G401.6 (cell line): ENCODE results near the gene KPNB1.

Source experiments
- FAIRE-seq: peaks from 2 replicates; lab custom pipeline; 2012; peaks lifted over from hg19 to GRCh38; lab: Jason Lieb, UNC

The KPNB1 gene

DNA sequence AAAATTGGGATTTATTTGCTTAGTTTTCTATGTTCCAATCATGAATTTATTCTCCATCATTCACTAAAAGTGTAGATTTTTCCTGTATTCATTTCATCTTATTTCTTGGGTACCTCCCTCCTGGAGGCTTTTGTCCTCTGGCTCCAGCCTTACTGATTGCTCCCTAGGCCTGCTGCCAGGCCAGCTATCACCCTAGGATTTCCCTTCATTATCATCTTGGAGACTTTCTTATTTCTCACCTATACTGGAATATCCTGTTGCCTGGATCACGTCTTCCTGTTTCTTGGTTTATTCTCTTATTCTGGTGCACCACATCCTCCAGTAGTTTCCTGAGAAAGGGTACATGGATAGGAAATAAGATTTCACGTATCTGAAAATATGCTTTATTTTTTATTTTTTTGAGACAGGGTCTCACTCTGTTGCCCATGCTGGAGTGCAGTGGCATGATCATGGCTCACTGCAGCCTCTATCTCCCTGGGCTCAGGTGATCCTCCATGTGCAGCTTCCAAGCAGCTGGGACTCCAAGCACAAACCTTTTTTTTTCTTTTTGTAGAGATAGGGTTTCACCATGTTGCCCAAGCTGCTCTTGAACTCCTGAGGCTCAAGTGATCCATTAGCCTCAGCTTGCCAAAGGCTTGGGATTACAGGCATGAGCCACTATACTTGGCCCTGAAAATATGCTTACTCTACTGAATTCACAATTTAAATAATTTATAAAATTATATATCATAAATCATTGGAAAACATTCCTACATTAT, 13.3 kb upstream of the KPNB1 start:
- FAIRE-seq: no peak

DNA sequence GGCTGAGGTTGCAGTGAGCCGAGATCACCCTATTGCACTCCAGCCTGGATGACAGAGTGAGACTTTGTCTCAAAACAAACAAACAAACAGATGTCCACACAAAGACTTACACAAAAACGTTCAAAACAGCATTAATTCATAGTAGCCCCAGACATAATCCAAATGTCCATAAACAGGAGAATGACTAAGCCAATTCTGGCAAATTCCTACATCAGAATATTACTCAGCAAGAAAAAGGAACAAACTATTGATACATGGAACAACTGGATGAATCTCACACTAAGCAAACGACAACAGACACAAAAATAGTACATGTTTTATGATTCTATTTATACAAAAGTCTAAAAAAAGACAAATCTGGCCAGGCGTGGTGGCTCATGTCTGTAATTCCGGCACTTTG, 10.8 kb upstream of the KPNB1 start:
- FAIRE-seq: no peak

DNA sequence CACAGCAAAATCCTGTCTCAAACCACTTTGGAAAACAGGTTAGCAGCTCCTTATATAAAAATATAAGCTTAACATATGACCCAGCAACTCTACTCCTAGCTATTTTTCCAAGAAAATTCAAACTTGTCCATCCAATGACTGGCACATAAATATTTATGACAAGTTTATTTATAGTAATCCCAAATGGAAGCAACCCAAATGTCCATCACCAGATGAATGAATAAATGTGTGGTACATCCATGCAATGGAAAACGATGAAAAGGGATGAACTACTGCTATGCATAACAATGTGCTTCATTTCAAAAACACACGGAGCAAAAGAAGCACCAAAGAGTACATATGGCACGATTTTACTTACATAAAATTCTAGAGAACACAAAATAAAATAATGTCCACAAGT, 9.6 kb upstream of the KPNB1 start:
- no peak for FAIRE-seq

DNA sequence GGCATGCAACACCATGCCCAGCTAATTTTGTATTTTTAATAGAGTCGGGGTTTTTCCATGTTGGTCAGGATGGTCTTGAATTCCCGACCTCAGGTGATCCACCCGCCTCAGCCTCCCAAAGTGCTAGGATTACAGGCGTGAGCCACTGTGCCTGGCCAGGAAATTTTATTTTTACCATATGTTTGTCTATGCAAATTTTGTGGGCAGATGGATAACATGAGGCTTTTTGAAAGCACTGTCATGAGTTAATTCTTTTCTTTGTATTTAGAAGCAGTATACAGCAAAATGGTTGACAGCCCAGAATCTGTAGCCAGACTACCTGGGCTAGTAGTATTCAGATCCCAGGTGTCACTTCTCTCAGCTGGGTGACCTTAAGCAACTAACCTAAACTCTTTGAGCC, 8.5 kb upstream of the KPNB1 start:
- no peak for FAIRE-seq

DNA sequence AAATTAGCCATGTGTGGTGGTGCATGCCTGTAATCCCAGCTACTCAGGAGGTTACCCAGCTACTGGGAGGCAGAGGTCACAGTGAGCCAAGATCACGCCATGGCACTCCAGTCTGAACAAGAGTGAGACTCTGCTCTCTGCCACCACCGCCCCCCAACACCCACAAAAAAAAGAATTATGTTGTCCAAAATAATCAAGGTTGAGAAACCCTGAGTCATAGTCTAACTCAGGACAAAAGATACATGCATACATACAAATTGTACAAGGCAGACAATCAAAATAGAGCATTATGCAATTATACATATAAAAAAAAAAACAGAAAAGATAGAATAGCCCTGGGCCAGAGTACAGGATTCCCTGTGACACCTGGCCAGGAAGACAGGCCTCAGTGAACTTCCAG, 6.6 kb upstream of the KPNB1 start:
- no peak for FAIRE-seq

DNA sequence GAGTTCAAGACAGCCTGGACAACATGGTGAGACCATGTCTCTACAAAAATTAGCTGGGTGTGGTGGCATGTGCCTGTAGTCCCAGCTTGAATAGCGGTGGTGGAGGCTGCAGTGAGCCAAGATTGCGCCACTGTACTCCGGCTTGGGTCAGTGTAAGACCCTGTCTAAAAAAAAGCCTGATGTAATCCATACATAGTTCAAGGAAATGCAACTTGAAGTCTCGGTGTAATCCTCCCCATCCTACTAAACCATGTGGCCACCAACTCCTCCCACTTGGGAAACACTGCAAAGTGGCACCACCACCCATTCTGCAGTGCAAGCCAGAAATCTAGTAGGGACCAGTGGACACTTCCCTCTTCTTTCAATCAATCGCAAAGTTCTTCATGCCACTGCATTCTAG, 5.4 kb upstream of the KPNB1 start:
- FAIRE-seq: no peak

DNA sequence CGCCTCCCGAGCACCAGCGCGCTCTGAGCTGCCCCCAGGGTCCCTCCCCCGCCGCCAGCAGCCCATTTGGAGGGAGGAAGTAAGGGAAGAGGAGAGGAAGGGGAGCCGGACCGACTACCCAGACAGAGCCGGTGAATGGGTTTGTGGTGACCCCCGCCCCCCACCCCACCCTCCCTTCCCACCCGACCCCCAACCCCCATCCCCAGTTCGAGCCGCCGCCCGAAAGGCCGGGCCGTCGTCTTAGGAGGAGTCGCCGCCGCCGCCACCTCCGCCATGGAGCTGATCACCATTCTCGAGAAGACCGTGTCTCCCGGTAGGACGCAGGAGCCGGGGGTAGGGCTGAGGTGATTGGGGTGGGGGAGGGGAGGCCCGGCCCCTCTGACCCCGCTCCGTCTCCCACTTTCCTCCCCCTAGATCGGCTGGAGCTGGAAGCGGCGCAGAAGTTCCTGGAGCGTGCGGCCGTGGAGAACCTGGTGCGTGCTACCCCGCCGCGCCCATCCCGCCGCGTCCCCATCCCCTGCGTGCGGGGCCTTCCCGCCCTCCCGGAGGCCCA, 329 bp downstream of the KPNB1 start:
- FAIRE-seq: no peak

DNA sequence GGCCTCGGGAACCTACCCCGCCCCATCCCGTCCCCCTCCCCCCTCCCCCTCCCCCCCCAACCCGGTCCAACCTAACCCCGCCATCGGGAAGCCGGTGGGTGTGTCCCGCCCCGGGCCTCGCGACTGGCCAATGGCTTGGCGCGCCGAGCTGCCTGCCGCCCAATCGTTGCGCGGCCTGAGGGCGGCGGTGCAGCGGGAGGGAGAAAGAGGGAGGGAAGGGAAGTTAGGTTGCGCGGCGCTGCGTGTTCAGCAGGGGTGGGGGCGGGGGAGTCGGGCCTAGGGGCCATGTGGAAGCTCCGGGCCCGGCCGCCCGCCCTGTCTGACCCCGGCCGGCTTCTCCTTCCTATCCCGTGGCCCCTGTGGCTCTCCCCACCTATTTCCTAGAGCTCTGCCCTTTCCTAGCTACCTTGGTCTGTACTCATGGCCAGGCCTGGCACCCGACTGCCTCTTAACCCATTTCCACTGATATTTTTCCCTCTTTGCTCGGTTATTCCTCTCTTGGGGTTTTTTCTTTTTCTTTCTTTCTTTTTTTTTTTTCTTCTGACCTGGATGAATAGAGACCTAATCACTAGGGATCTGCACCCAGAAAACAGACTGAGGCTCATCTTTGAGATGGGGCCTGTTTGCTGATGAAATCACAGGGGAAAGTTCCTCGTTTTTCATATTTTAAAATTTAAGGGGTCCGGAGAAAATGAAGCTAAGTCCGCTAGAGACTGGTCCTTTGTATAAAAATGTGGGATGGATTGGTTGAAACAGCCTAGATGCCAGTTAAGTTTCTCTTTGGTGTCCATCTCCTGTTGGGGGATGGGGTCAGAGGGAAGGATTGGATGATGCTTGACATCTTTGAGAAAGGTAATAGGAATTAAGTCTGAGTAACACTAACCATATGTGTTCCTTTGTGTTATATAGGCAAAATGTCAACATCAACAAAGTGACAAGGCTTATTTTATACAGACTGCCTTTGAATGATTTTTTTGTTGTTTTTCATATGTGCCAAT, 1.1 kb downstream of the KPNB1 start:
- FAIRE-seq: no peak

DNA sequence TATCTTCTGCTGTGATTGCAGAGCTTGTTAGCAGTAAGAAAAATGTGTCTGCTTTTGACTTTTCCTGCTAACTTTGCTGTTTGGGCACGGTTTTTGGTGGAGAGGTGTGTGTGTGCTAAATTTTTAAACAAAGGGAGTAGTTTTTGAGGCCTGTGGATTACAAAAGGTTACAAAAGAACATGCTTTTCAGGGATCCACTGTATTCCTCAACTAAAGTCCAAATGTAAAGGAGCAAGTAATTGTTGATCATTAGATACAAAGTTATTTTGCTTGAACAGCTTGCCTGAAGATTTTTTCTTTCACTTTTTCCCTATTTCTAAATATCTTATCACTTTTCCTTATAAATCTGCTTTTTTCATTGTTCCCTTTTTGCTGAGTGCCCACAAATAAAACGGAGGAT, 2.0 kb downstream of the KPNB1 start:
- no peak for FAIRE-seq

DNA sequence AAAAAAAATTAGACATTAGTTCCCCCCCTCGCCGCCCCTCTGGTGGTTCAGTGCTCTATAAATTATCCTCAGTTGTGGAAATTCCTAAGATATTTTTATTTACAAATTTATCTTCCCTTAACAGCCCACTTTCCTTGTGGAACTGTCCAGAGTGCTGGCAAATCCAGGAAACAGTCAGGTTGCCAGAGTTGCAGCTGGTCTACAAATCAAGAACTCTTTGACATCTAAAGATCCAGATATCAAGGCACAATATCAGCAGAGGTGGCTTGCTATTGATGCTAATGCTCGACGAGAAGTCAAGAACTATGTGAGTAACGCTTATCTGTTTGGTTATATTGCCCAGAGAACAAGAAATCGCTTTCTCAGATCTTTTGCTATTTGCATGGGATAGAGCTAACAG, 2.9 kb downstream of the KPNB1 start:
- no peak for FAIRE-seq

DNA sequence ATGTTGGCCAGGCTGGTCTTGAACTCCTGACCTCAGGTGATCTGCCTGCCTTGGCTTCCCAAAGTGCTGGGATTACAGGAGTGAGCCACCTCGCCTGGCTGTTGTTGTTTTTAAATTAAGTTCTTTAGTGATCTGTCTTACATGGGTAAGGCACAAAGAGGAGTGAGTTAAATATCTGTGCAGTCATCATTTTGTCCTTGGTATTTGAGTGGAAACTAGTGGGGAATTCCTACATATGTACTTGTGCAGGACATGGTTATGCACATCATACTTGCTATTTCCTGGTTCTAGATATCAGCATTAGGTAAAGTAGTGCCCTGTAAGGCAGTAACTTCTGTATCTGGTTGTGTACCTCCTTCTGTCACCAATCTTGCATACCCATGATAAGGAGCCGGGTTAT, 3.7 kb downstream of the KPNB1 start:
- FAIRE-seq: no peak

DNA sequence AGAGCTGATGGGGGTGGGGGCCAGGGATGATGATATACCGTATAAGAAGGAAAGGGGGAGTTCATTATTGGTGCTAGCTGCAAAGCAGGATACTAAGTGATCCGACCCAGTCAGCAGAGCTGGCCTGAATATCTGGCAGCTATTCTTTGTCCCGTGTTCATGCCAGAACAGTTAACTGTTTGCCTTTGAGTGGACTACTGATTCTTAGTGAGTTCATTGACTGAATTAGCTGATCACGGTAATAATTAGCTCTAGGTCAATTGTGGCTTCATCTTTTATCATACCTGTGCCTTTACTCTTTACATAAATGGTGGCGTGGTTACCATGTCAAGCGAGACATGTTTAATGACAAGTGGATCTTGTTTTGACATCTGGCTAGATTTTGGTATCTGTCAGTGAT, 5.3 kb downstream of the KPNB1 start:
- FAIRE-seq: no peak

DNA sequence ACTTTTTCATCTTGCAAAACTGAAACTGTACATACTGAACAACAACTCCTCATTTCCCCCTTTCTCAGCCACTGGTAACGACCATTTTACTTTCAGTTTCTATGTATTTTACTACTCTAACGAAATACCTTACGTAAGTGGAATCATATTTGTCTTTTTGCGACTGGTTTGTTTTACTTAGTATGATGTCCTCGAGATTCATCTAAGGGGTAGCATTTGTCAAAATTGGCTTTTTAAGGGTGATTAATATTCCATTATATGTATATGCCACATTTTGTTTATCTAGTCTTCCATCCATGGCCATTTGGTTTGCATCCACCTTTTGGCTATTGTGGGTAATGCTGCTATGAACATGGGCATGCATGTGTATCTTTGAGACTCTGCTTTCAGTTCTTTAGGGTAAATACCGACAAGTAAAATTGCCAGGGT, 10.4 kb downstream of the KPNB1 start:
- no peak for FAIRE-seq

DNA sequence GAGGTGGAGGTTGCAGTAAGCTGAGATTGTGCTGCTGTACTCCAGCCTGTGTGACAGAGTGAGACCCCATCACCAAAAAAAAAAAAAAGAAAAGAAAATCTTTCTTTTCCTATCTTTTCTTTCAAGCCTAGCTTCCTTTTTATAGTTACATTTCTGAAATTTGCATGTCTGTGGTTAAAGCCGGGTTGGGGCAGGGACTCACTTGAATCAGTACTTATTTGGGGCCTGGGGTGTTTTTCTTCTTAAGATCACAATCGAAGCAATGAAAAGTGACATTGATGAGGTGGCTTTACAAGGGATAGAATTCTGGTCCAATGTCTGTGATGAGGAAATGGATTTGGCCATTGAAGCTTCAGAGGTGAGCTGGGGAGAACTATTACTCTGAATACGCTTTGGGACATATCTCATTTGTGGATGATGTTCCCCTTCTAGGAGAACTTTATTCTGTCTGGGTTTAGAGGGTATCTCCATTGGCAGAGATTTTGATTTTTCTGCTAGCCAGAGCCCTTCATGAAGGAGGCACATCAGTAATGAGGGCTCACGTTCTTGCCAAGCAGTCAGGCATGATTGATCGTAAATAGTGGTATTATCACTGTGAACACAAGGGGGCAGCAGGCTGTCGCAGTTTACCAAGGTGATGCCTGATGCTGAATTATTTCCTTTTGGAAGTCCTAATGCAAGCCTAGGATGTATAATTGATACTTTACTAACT, 14.3 kb downstream of the KPNB1 start:
- peak; percentile 88 for FAIRE-seq

DNA sequence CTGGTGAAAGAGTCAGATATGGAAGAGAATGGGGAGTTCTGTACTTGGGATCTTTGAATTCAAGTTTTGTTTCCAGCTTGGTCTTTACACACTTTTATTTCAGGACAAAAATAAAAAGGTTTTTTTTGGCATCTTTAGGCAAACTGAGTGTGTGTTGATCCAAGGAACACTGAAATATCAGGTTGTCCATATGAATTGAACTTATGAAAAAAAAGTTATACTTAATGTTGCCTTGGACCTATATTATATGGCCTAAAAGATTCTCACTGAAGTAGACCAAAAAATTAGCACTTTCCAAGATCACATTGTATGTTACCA, 14.9 kb downstream of the KPNB1 start:
- FAIRE-seq: no peak

DNA sequence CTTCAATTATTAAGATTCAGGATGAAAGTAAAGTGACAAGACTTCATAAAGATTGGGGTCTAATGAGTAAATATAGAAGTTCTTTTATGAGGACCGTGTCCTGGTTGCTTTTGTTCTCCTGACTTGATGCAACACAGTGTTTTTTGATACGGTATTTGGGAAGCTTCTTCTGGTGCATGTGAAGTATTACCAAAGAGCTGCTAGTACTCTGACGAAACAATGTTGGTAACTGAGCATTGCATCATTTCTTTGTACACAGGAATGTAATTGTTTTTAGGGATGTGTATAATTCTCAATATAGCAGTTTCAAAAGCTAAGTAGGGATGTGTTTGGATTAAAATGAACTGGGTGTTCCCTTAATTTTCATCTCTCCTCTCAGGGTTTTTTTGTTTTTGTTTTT, 15.9 kb downstream of the KPNB1 start:
- FAIRE-seq: no peak

DNA sequence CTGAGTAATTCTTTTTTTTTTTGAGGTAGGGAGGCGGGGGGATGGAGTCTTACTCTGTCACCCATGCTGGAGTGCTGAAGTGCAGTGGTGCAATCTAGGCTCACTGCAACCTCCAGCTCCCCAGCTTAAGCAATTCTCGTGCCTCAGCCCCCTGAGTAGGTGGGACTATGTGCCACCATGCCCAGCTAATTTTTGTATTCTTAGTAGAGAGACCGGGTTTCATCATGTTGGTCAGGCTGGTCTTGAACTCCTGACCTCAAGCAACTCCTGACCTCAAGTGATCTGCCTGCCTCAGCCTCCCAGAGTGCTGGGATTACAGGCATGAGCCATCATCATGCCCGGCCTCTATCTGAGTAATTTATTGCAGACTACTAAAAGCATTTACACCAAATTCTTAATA, 19.4 kb downstream of the KPNB1 start:
- FAIRE-seq: no peak

DNA sequence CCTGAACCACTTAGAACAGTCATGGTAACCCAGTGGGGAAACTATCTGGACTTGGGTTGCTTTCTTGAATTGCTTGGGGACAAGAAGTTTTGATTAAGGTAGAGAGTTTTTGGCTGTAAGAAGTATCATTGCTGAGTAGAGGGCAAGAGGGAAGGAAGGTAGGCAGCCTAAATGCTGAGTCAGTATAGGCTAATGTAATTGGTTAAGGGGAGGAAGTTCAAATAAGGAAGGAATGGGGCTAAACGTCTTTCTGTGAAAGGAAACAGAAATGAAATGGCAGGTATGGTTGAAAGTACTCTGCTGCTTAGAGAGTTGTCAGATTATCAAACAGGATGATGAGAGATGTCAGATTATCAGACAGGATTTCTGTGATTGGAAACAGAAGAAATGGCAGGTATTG, 20.3 kb downstream of the KPNB1 start:
- FAIRE-seq: no peak

DNA sequence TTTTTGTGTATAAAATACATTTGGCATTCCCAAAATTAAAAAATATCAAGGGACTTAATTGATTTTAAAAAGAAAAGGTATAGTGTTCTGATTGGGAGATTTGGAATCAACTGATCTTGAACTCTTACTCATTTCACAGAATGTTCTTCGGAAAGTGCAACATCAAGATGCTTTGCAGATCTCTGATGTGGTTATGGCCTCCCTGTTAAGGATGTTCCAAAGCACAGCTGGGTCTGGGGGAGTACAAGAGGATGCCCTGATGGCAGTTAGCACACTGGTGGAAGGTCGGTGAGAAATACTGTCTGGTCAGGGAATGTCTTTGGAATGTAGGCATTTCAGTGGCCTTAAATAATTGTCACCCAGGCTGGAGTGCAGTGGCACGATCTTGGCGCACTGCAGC, 24.8 kb downstream of the KPNB1 start:
- FAIRE-seq: no peak

DNA sequence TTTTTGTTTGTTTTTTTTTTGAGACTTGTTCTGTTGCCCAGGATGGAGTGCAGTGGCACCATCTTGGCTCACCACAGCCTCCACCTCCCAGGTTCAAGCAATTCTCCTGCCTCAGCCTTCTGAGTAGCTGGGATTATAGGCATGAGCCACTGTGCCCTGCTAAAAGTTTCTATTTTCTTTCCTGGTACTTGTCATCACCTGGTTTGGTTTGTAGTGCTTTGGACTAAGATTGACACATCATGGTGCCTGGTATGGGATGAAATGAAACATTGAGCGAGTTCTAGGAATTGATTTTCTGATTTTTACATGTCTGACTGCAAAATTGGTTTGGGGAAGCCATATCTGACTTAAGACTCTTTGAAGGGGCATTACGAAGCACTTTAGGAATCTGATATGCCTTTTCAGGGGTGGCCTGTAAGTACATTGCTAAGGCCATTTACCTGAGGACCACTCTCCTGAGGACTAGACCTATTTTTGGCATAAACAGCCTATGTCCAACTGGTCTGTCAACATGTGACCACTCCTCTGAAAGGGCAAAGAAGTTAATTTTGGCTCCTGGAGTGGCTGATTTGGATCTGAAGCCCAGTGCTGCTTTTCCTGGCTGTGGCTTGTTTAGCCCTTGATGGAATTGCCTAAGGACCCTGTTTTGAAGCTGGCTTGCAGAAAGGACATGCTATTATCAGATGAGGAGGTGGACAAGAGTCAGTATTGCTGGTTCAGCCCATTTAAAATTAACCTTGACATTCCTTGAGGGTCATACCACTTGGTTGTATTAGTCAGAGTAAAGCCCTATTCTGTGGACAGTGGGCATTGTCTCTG, 25.9 kb downstream of the KPNB1 start:
- no peak for FAIRE-seq

DNA sequence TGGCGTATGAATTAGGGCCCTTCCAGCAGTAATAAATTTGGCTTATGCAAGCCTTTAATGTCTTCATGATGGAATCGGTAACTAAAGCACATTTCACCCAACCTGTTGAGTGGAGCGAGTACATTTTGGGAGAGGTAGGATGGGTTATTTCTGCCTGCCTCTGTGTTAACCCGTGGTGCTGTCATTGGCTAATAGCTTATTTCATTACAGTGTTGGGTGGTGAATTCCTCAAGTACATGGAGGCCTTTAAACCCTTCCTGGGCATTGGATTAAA, 26.4 kb downstream of the KPNB1 start:
- no peak for FAIRE-seq

DNA sequence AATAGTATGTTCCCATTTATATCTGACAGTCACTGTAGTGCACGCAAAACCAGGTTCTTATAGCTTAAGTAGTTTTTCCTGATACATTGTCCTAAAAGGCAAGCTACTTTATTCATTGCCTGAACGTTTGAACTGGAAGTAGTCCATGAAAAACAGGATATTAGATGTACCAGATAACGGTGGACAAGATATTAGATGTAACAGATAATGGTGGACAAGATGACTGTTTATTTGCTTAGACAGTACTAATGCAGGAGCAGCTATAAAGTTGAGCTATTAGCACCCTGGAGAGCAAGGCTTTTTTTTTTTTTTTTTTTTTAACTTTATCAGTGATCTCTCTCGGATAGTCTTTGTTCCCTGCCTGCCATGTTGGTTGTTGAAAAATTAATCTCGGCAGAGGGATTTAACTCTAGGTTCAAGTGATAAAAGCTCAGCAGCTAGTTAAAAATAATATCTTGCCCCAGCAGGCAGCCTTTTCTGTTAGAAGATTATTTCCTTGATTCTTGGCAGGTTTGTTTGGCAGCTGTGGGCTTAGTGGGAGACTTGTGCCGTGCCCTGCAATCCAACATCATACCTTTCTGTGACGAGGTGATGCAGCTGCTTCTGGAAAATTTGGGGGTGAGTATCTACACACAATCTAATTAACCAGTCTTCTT, 26.9 kb downstream of the KPNB1 start:
- FAIRE-seq: no peak
